CD14-positive monocyte (primary cell): ENCODE results near the gene GSTO2. TPM values are rescaled to one million over a fixed set of nuclear protein-coding genes. Genes with fewer than 3 reads are reported as not detected.
A peak's percentile ranks its signal among the peaks of the same experiment; 100 is the strongest.

Source experiments
- DNase-seq, 3 donors: peaks; one replicate each; pipeline ENCODE4 v3.0.0-alpha.2; 2011 to 2022
- H2AFZ ChIP-seq: 2 replicates; pipeline ENCODE4 v1.6.0; 2012; ENCODE audit warnings: mild to moderate bottlenecking, low read depth, low read length, inconsistent platforms; ENCODE audit not compliant: insufficient read depth, poor library complexity, severe bottlenecking
- H3K27ac ChIP-seq, 2 donors: 1 replicate in 1 of 2; 2 replicates in 1 of 2; pipeline ENCODE4 v1.5.1; 2012 to 2013; ENCODE audit warnings: low read length in 2 of 2, control low read depth in 1 of 2, inconsistent platforms in 1 of 2, low read depth in 1 of 2, mild to moderate bottlenecking in 1 of 2
- H3K27me3 ChIP-seq, 2 donors: one replicate each; pipeline versions ENCODE4 v1.6.0 to v1.6.1; 2011 to 2013; ENCODE audit warnings: low read length in 2 of 2; ENCODE audit not compliant: control insufficient read depth in 2 of 2, insufficient read depth in 2 of 2
- H3K36me3 ChIP-seq, 2 donors: replicated peaks in 1 of 2; 1 replicate in 1 of 2; 2 replicates in 1 of 2; pipeline versions ENCODE4 v1.5.1 to v1.6.1; 2012 to 2013; ENCODE audit warnings: low read length in 2 of 2, control low read depth in 1 of 2, inconsistent platforms in 1 of 2, mild to moderate bottlenecking in 1 of 2; ENCODE audit not compliant: insufficient read depth in 2 of 2, control insufficient read depth in 1 of 2
- H3K4me1 ChIP-seq, 2 donors: 1 replicate in 1 of 2; 2 replicates in 1 of 2; pipeline versions ENCODE4 v1.5.1 to v1.6.1; 2012 to 2013; ENCODE audit warnings: low read length in 2 of 2, control low read depth in 1 of 2, inconsistent platforms in 1 of 2, mild to moderate bottlenecking in 1 of 2, moderate library complexity in 1 of 2; ENCODE audit not compliant: insufficient read depth in 2 of 2, control insufficient read depth in 1 of 2
- H3K4me2 ChIP-seq: replicated peaks from 2 replicates; pipeline ENCODE3; 2012; ENCODE audit warnings: low read length, moderate library complexity, mild to moderate bottlenecking; ENCODE audit not compliant: poor library complexity, severe bottlenecking; ENCODE audit errors: extremely low read depth
- H3K4me3 ChIP-seq, 3 experiments: fragments of 200-600 bp in 1 of 3; sonication (generic) in 1 of 3; replicated peaks in 1 of 3; 1 replicate in 2 of 3; 2 replicates in 1 of 3; pipeline ENCODE4 v1.5.1; 2011 to 2013; ENCODE audit warnings: low read length in 3 of 3, mild to moderate bottlenecking in 3 of 3, control low read depth in 2 of 3, low read depth in 2 of 3, inconsistent platforms in 1 of 3, moderate library complexity in 1 of 3
- H3K79me2 ChIP-seq: 2 replicates; pipeline ENCODE4 v1.6.0; 2012; ENCODE audit warnings: mild to moderate bottlenecking, control low read depth, inconsistent platforms, low read length, moderate library complexity; ENCODE audit not compliant: insufficient read depth
- H3K9ac ChIP-seq: 2 replicates; pipeline ENCODE4 v1.6.0; 2017; ENCODE audit warnings: low read length, mild to moderate bottlenecking; ENCODE audit not compliant: insufficient read depth, poor library complexity, severe bottlenecking
- H3K9me3 ChIP-seq, 2 donors: replicated peaks in 1 of 2; 1 replicate in 1 of 2; 2 replicates in 1 of 2; pipeline versions ENCODE4 v1.5.1 to v1.6.1; 2012 to 2013; ENCODE audit warnings: low read length in 2 of 2, control low read depth in 1 of 2; ENCODE audit not compliant: control insufficient read depth in 1 of 2, insufficient read depth in 1 of 2
- H4K20me1 ChIP-seq: 2 replicates; pipeline ENCODE4 v1.6.0; 2012; ENCODE audit warnings: mild to moderate bottlenecking, low read length, control low read depth, moderate library complexity; ENCODE audit not compliant: insufficient read depth
- H3K27ac Mint-ChIP-seq, 7 donors: one replicate each; pipeline ENCODE4 v1.8.0; 2020; ENCODE audit warnings: mild to moderate bottlenecking in 7 of 7, mixed read lengths in 7 of 7, moderate library complexity in 6 of 7, inconsistent platforms in 2 of 7
- H3K27me3 Mint-ChIP-seq, 3 donors: one replicate each; pipeline ENCODE4 v1.8.0; 2021 to 2022; ENCODE audit warnings: low read depth in 3 of 3, mild to moderate bottlenecking in 3 of 3, mixed read lengths in 3 of 3, moderate library complexity in 3 of 3, inconsistent platforms in 1 of 3
- H3K36me3 Mint-ChIP-seq, 2 donors: one replicate each; pipeline ENCODE4 v1.8.0; 2020; ENCODE audit warnings: mixed read lengths in 2 of 2, inconsistent platforms in 1 of 2, mild to moderate bottlenecking in 1 of 2
- H3K4me1 Mint-ChIP-seq: one replicate; pipeline ENCODE4 v1.8.0; 2020; ENCODE audit warnings: mild to moderate bottlenecking, mixed read lengths
- H3K4me3 Mint-ChIP-seq, 2 donors: one replicate each; pipeline ENCODE4 v1.8.0; 2020; ENCODE audit warnings: mild to moderate bottlenecking in 2 of 2, mixed read lengths in 2 of 2, moderate library complexity in 1 of 2
- H3K9me3 Mint-ChIP-seq, 7 donors: one replicate each; pipeline ENCODE4 v1.8.0; 2020 to 2022; ENCODE audit warnings: mixed read lengths in 7 of 7, mild to moderate bottlenecking in 6 of 7, moderate library complexity in 6 of 7, inconsistent platforms in 2 of 7
- CTCF ChIP-seq: fragments of 200-600 bp; IDR thresholded peaks from one replicate; pipeline ENCODE4 v1.8.0; 2022; ENCODE audit warnings: antibody characterized with exemption, mild to moderate bottlenecking
- WGBS: methylation state at CpG from one replicate; pipeline ENCODE4 v1.1.5; 2013; ENCODE audit warnings: missing lambda C conversion rate; ENCODE audit not compliant: insufficient coverage; 5-methylcytosine and 5-hydroxymethylcytosine counted together
- intact Hi-C, 2 donors: fragments of 100-400 bp; cut with micrococcal nuclease; formaldehyde crosslinking; loops; one replicate each; pipeline versions ENCODE4 v1.15.0 to v1.15.1; 2023
- polyA plus RNA-seq, 3 donors: library from polyadenylated mRNA; depleted of rRNA in 1 of 3; unstranded in 2 of 3; stranded (reverse) in 1 of 3; fragments of 300-500 nt in 2 of 3; fragments of >200 nt in 1 of 3; fragmentation: Illumina TruSeq in 2 of 3; gene quantifications; 1 replicate in 2 of 3; 2 replicates in 1 of 3; pipeline ENCODE4 v1.2.3, GENCODE V29; 2012 to 2021

GSTO2 gene
- polyA plus RNA-seq, 3 donors: 0.16 to 0.26 TPM; not detected in 1

- H3K27ac ChIP-seq: peak overlapping the region; percentile 95 to 99
- H3K27me3 Mint-ChIP-seq: peaks cover 0 to 1% (median 1%) of the 10 kb centered on the region in 3 donors
Observed at GRCh38 chr10:104348601-104349000, 79.6 kb downstream of the GSTO2 start.

GRCh38 chr10:104349623-104350126, 80.7 kb downstream of the GSTO2 start:
- peak overlapping the region; percentile 95 to 99 for H3K27ac ChIP-seq
- H3K27me3 ChIP-seq: no peaks in the 10 kb centered on the region
- no peaks in the 10 kb centered on the region for H3K79me2 ChIP-seq
- no peaks in the 10 kb centered on the region for H3K36me3 ChIP-seq
- H3K4me1 ChIP-seq: peaks cover 78 to 83% of the 10 kb centered on the region in 2 donors
- no peaks in the 10 kb centered on the region for H4K20me1 ChIP-seq
- no peaks in the 10 kb centered on the region for H3K9me3 ChIP-seq
- peak overlapping the region; percentile 78 for H3K4me2 ChIP-seq
- H3K4me1 Mint-ChIP-seq: peaks cover 15% of the 10 kb centered on the region
- H3K9ac ChIP-seq: peak overlapping the region; percentile 70
- no peak overlapping the region for H2AFZ ChIP-seq
- 0% methylated on average over 1 of the region's 5 CpGs for WGBS
- peak; percentile 90 to 98 (median 97) for DNase-seq
- peak overlapping the region in 2 of 3 experiments; percentile 37 to 55 for H3K4me3 ChIP-seq
- H3K9me3 Mint-ChIP-seq: peaks cover 0 to 3% (median 0%) of the 10 kb centered on the region in 7 donors
- no peak overlapping the region for H3K27ac Mint-ChIP-seq
- no peak for TF ChIP-seq CTCF
- H3K36me3 Mint-ChIP-seq: no peaks in the 10 kb centered on the region
- peaks cover 0 to 1% (median 1%) of the 10 kb centered on the region in 3 donors for H3K27me3 Mint-ChIP-seq
- H3K4me3 Mint-ChIP-seq: no peak overlapping the region
- intact Hi-C loops: loop anchor here in 1 of 2 donors (5.0 to 10.0 kb wide), 4 partner anchors 42 to 435 kb away; partner anchors contain the start of genes CFAP43 and STN1

More at GRCh38 chr10:104348601-104349000, 79.6 kb downstream of the GSTO2 start:
- TF ChIP-seq CTCF: no peak
- Histone ChIP-seq H3K4me1 (peaks cover 67 to 72% of the 10 kb centered on the region in 2 donors), H2AFZ (no peak overlapping the region), H3K4me3 (no peak overlapping the region), H3K79me2 (no peaks in the 10 kb centered on the region), H3K27me3 (no peaks in the 10 kb centered on the region), H4K20me1 (no peaks in the 10 kb centered on the region), H3K4me2 (no peak overlapping the region), H3K9ac (no peak overlapping the region), H3K9me3 (no peaks in the 10 kb centered on the region), H3K36me3 (no peaks in the 10 kb centered on the region)
- Mint-ChIP-seq H3K4me3 (no peak overlapping the region), H3K36me3 (no peaks in the 10 kb centered on the region), H3K27ac (no peak overlapping the region), H3K4me1 (peaks cover 15% of the 10 kb centered on the region), H3K9me3 (peaks cover 0 to 3% (median 0%) of the 10 kb centered on the region in 7 donors)
- DNase-seq: no peak
- 94% methylated on average over 2 of the region's 2 CpGs for WGBS
- intact Hi-C loops: loop anchor here in 1 of 2 donors (5.0 kb wide), 1 partner anchor 41 kb away; no protein-coding TSS in a partner anchor
